Measurements from ENCODE around the gene KLHL29.

- TF ChIP-seq NRF1 (IDR thresholded peaks at IDR 0.05; ENCODE audit: low read depth, low read length) (no peak), FOSL2 (IDR thresholded peaks at IDR 0.05; ENCODE audit: borderline replicate concordance, low read depth) (no peak), TAF1 (IDR thresholded peaks at IDR 0.05; ENCODE audit: borderline replicate concordance, low read depth, low read length) (no peak), EZH2phosphoT487 (IDR thresholded peaks at IDR 0.05; ENCODE audit: borderline replicate concordance, low read depth) (no peak), RFX5 (IDR thresholded peaks at IDR 0.05; ENCODE audit: low read length) (no peak)
- TF ChIP-seq, protein P1, sequence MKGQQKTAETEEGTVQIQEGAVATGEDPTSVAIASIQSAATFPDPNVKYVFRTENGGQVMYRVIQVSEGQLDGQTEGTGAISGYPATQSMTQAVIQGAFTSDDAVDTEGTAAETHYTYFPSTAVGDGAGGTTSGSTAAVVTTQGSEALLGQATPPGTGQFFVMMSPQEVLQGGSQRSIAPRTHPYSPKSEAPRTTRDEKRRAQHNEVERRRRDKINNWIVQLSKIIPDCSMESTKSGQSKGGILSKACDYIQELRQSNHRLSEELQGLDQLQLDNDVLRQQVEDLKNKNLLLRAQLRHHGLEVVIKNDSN (IDR thresholded peaks at IDR 0.05; ENCODE audit: borderline replicate concordance, low read depth), result no peak
- TF ChIP-seq, protein P2, sequence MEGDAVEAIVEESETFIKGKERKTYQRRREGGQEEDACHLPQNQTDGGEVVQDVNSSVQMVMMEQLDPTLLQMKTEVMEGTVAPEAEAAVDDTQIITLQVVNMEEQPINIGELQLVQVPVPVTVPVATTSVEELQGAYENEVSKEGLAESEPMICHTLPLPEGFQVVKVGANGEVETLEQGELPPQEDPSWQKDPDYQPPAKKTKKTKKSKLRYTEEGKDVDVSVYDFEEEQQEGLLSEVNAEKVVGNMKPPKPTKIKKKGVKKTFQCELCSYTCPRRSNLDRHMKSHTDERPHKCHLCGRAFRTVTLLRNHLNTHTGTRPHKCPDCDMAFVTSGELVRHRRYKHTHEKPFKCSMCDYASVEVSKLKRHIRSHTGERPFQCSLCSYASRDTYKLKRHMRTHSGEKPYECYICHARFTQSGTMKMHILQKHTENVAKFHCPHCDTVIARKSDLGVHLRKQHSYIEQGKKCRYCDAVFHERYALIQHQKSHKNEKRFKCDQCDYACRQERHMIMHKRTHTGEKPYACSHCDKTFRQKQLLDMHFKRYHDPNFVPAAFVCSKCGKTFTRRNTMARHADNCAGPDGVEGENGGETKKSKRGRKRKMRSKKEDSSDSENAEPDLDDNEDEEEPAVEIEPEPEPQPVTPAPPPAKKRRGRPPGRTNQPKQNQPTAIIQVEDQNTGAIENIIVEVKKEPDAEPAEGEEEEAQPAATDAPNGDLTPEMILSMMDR (IDR thresholded peaks at IDR 0.05), result no peak
Observed at GRCh38 chr2:23615216-23616020, 230.4 kb downstream of the KLHL29 start.

Measured in SK-N-SH (cell line).